ENCODE data around the gene TMPRSS6. TPM values are rescaled to one million over a fixed set of nuclear protein-coding genes. Genes with fewer than 3 reads are reported as not detected.

TMPRSS6 gene
- total RNA-seq, 2 donors from 2014 or later, result 0.33 to 0.52 TPM

DNA sequence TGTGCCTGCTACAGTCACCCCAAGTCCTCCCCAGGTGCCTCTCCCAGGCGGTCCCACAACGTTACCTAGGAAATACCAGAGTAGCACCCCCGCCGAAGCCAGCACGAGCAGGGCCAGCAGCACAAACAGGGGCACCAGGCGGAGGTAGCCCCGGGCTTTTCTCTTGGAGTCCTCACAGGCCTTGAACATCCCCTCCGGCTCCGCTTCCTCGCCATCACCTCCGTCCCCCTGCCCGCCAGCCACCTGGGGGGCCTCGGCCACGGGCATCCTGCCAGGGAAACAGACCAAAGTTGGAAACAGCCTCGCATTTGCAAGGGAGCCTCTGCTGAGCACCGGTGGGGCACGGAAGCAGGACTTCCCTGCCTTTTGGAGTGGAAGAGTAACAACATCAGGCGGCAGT is 6.4 kb downstream of the TMPRSS6 start:
- Histone ChIP-seq H3K27ac (no peak overlapping the region), H3K4me1 (no peaks in the 10 kb centered on the region), H3K36me3 (replicated peaks in 1 of 2; ENCODE audit: insufficient read depth in 1 of 2, low read depth in 2 of 2) (no peaks in the 10 kb centered on the region), H3K4me3 (no peak overlapping the region), H3K27me3 (no peaks in the 10 kb centered on the region), H3K9me3 (no peaks in the 10 kb centered on the region)
- ATAC-seq, result no peak
- TF ChIP-seq POLR2A (IDR thresholded peaks at IDR 0.05), result no peak
- TF ChIP-seq, protein P1, sequence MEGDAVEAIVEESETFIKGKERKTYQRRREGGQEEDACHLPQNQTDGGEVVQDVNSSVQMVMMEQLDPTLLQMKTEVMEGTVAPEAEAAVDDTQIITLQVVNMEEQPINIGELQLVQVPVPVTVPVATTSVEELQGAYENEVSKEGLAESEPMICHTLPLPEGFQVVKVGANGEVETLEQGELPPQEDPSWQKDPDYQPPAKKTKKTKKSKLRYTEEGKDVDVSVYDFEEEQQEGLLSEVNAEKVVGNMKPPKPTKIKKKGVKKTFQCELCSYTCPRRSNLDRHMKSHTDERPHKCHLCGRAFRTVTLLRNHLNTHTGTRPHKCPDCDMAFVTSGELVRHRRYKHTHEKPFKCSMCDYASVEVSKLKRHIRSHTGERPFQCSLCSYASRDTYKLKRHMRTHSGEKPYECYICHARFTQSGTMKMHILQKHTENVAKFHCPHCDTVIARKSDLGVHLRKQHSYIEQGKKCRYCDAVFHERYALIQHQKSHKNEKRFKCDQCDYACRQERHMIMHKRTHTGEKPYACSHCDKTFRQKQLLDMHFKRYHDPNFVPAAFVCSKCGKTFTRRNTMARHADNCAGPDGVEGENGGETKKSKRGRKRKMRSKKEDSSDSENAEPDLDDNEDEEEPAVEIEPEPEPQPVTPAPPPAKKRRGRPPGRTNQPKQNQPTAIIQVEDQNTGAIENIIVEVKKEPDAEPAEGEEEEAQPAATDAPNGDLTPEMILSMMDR (IDR thresholded peaks at IDR 0.05), result no peak
- intact Hi-C loops (cut with DNase I), result no loop called here
- WGBS, 2 donors, result 55 to 60% methylated on average over 14 to 18 of the region's 18 CpGs
- no peak for DNase-seq

DNA sequence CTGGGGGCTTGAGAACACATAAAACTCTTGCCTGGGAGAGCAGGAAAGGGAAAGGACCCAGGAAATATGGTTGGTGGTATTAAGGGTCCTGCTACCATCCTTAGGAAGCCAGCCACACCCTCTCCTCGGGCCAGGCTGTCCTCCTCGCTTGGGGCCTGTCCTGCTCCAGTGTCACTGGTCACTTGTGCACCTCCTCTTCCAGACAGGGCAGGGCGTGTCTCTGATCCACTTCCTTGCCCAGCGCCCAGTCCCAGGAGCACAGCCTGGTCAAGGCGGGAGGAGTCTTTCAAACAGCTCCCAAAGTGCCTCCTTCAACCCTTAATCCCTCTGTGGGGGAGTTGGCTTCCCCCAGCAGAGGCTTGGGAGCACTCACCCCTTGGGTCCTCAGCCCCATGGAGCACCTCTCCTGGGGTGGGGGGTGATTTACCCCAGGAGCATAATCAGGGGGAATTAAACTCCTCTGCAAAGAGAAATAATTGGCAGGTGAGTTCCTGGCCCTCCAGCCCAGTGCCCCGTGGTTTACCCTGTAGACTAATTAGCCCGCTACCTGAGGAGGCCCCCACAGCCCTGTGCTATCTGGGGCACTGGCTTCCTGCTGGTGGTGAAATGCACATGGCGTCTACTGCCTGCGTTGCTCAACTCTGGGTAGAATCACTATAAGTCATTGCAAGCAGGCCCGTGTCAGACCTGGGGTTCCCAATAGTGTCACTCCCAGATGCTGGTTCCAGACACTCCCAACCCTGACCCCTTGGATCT is 8.0 kb downstream of the TMPRSS6 start:
- DNase-seq (no peak), ATAC-seq (no peak)
- Histone ChIP-seq H3K27me3 (no peaks in the 10 kb centered on the region), H3K4me3 (no peak overlapping the region), H3K4me1 (no peaks in the 10 kb centered on the region), H3K36me3 (replicated peaks in 1 of 2; ENCODE audit: insufficient read depth in 1 of 2, low read depth in 2 of 2) (no peaks in the 10 kb centered on the region), H3K27ac (no peak overlapping the region), H3K9me3 (no peaks in the 10 kb centered on the region)
- TF ChIP-seq, protein P1 (IDR thresholded peaks at IDR 0.05), result no peak
- no peak for TF ChIP-seq POLR2A (IDR thresholded peaks at IDR 0.05)
- intact Hi-C loops (cut with DNase I), result no loop called here
- WGBS, 2 donors, result 74 to 80% methylated on average over 4 to 9 of the region's 10 CpGs

DNA sequence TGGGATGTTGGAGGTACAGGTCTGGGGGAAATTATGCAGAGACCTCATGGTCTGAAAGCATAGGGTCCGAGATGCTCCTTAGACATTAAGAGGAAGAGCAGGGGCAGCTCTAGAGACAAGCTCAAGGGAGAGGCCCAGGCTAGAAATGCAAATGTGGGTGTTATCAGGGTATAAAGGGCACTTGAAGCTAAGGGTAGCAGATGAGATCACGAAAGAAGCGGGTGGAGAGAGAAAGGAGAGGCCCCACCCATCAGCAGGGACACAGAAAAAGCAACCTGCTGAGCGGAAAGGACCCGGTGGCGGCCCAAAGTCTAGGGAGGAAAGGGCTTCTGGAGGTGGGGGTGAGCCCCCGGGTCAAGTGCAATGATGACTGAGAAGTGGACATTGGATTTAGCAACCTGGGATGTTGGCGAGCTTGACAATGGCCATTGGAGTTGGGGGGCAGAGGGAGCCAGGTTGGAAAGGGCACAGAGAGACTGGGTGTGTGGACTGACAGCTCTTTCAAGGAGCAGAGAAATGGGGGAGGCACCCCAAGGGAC is 8.9 kb downstream of the TMPRSS6 start:
- TF ChIP-seq, protein P1 (IDR thresholded peaks at IDR 0.05), result no peak
- no peak for TF ChIP-seq POLR2A (IDR thresholded peaks at IDR 0.05)
- Histone ChIP-seq H3K27ac (no peak overlapping the region), H3K4me1 (no peaks in the 10 kb centered on the region), H3K4me3 (no peak overlapping the region), H3K9me3 (no peaks in the 10 kb centered on the region), H3K27me3 (no peaks in the 10 kb centered on the region), H3K36me3 (replicated peaks in 1 of 2; ENCODE audit: insufficient read depth in 1 of 2, low read depth in 2 of 2) (no peaks in the 10 kb centered on the region)
- ATAC-seq (no peak), DNase-seq (no peak)
- intact Hi-C loops (cut with DNase I), result no loop called here
- 56 to 70% methylated on average over 8 of the region's 8 CpGs for WGBS, 2 donors

DNA sequence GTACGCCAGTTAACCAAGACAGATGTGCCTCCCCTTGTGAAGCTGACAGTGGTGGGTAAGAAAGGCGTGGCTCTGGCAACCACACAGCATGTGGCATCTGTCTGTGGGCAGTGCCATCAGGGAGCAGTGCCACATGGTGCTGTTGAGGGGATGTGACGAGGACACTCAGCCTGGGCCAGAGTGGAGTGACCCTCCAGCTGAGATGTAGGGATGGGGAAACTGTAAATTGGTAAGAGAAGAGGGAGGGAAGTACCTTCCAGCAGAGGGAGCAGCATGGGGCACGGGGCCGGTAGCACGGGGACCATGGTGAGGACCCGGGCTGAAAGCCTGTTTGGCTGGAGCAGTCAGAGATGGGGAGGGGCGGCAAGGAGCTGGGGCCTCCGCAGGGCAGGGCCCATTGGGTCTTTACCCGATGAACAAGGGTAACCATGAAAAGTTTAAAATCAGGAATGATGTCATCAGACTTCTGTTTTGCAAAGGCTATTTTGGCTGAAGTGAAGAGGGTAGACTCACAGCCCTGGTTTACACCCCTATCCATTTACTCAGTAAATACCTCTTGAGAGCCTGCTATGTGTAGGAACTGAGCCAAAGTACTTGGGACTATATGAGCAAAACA is 10.4 kb downstream of the TMPRSS6 start:
- no peak for TF ChIP-seq POLR2A (IDR thresholded peaks at IDR 0.05)
- TF ChIP-seq, protein P1 (IDR thresholded peaks at IDR 0.05), result no peak
- WGBS, 2 donors, result 61 to 81% methylated on average over 10 of the region's 10 CpGs
- H3K9me3 ChIP-seq, result no peaks in the 10 kb centered on the region
- intact Hi-C loops (cut with DNase I), result no loop called here
- no peak overlapping the region for H3K27ac ChIP-seq
- DNase-seq (no peak), ATAC-seq (no peak)
- H3K36me3 ChIP-seq (replicated peaks in 1 of 2; ENCODE audit: insufficient read depth in 1 of 2, low read depth in 2 of 2), result no peaks in the 10 kb centered on the region
- H3K27me3 ChIP-seq, result no peaks in the 10 kb centered on the region
- no peaks in the 10 kb centered on the region for H3K4me1 ChIP-seq
- H3K4me3 ChIP-seq, result no peak overlapping the region
